K562 (cell line): ENCODE measurements around the gene ABCB9. TPM values are rescaled to one million over a fixed set of nuclear protein-coding genes. Genes with fewer than 3 reads are reported as not detected.

Source experiments
- ESRRB ChIP-seq: fragments of 250-450 bp; sonication (Bioruptor Pico); IDR thresholded peaks from 2 replicates; pipeline ENCODE4 v1.5.0; 2020; ENCODE audit warnings: mild to moderate bottlenecking, moderate library complexity, borderline replicate concordance
- FOXM1 ChIP-seq, 2 experiments: fragments of 450-650 bp in 1 of 2; sonication (generic) in 1 of 2; formaldehyde crosslinking in 1 of 2; IDR thresholded peaks; 2 replicates each; pipeline versions ENCODE4 v1.6.1 to v1.9.0; 2017 to 2022; ENCODE audit warnings: low read depth in 2 of 2, mild to moderate bottlenecking in 2 of 2, missing genetic modification reagents in 1 of 2, moderate library complexity in 1 of 2
- HMG20B ChIP-seq: fragments of 250-450 bp; sonication (Bioruptor Pico); IDR thresholded peaks from 2 replicates; pipeline ENCODE4 v1.5.0; 2021; ENCODE audit warnings: mild to moderate bottlenecking
- NFYB ChIP-seq: IDR thresholded peaks from 2 replicates; pipeline ENCODE4 v1.6.1; 2011; ENCODE audit warnings: mild to moderate bottlenecking, moderate library complexity; ENCODE audit not compliant: insufficient read length; ENCODE audit errors: extremely low read depth
- RNF219 ChIP-seq: fragments of 250-450 bp; sonication (Bioruptor Pico); IDR thresholded peaks from 2 replicates; pipeline ENCODE4 v1.5.0; 2022; ENCODE audit warnings: mild to moderate bottlenecking
- ZNF184 ChIP-seq: sonication (generic); formaldehyde crosslinking; IDR thresholded peaks from 2 replicates; pipeline ENCODE4 v1.5.0; 2020; ENCODE audit warnings: missing genetic modification reagents
- ZNF41 ChIP-seq: fragments of 250-450 bp; sonication (Bioruptor Pico); conservative IDR thresholded peaks from 2 replicates; pipeline ENCODE4 v1.4.0; 2020; ENCODE audit warnings: mild to moderate bottlenecking
- ZNF444 ChIP-seq: fragments of 250-450 bp; sonication (Bioruptor Pico); IDR thresholded peaks from 2 replicates; pipeline ENCODE4 v1.4.0; 2020; ENCODE audit warnings: mild to moderate bottlenecking, moderate library complexity
- ZNF644 ChIP-seq: fragments of 200-800 bp; sonication (Bioruptor generic); IDR thresholded peaks from 2 replicates; pipeline ENCODE4 v1.6.1; 2016; ENCODE audit warnings: low read depth, missing genetic modification characterization, missing compliant biosample characterization
- polyA plus RNA-seq, 8 experiments: library from polyadenylated mRNA; depleted of rRNA in 4 of 8; stranded (reverse) in 5 of 8; unstranded in 3 of 8; fragments of >200 nt; fragmentation: Nextera tagmentation in 2 of 8; fragmentation: Illumina TruSeq in 1 of 8; extraction: Ambion mirVana in 2 of 8; extraction: Trizol in 1 of 8; gene quantifications; 2 replicates each; pipeline versions ENCODE4 v1.2.1 to v1.2.3, GENCODE V29; 2011 to 2014; ENCODE audit warnings: inconsistent platforms in 1 of 8, missing spikeins in 1 of 8
- total RNA-seq, 7 experiments: library from RNA; depleted of rRNA in 6 of 7; stranded (reverse); fragments of >200 nt in 6 of 7; fragmentation: Illumina TruSeq in 2 of 7; extraction: Trizol in 2 of 7; gene quantifications; 2 replicates each; pipeline versions ENCODE4 v1.2.1 to v1.2.3, GENCODE V29; 2011 to 2021; ENCODE audit warnings: low replicate concordance in 1 of 7
- TF ChIP-seq, protein P1 (sequence below): fragments of 200-600 bp; sonication (generic); IDR thresholded peaks from one replicate; pipeline ENCODE4 v1.6.1; 2012; ENCODE audit warnings: mild to moderate bottlenecking, low read depth, low read length, inconsistent platforms
- TF ChIP-seq, protein P2 (sequence below): fragments of 450-650 bp; formaldehyde crosslinking; IDR thresholded peaks from 2 replicates; pipeline ENCODE4 v1.4.0; 2020; ENCODE audit warnings: mild to moderate bottlenecking, moderate library complexity

The ABCB9 gene
- total and polyA plus RNA-seq, 9 of the 15 experiments (the other 6 are each of a cell fraction or from before 2014, with no cell fraction given) = 0.20 to 12.6 (median 6.2) TPM

GRCh38 chr12:122894193-122895121 lies 71.8 kb downstream of the ABCB9 start (continued):
- TF ChIP-seq ESRRB (CRISPR knock-in tag) (no peak), NFYB (no peak), RNF219 (no peak), ZNF444 (CRISPR knock-in tag) (no peak), FOXM1 (IDR thresholded peaks at IDR 0.05; ENCODE audit: low read depth) (no peak), FOXM1 (CRISPR knock-in tag; IDR thresholded peaks at IDR 0.05; ENCODE audit: low read depth) (no peak), HMG20B (no peak), ZNF644 (tag) (no peak), ZNF41 (no peak), ZNF184 (CRISPR knock-in tag) (no peak)
- TF ChIP-seq, protein P1, sequence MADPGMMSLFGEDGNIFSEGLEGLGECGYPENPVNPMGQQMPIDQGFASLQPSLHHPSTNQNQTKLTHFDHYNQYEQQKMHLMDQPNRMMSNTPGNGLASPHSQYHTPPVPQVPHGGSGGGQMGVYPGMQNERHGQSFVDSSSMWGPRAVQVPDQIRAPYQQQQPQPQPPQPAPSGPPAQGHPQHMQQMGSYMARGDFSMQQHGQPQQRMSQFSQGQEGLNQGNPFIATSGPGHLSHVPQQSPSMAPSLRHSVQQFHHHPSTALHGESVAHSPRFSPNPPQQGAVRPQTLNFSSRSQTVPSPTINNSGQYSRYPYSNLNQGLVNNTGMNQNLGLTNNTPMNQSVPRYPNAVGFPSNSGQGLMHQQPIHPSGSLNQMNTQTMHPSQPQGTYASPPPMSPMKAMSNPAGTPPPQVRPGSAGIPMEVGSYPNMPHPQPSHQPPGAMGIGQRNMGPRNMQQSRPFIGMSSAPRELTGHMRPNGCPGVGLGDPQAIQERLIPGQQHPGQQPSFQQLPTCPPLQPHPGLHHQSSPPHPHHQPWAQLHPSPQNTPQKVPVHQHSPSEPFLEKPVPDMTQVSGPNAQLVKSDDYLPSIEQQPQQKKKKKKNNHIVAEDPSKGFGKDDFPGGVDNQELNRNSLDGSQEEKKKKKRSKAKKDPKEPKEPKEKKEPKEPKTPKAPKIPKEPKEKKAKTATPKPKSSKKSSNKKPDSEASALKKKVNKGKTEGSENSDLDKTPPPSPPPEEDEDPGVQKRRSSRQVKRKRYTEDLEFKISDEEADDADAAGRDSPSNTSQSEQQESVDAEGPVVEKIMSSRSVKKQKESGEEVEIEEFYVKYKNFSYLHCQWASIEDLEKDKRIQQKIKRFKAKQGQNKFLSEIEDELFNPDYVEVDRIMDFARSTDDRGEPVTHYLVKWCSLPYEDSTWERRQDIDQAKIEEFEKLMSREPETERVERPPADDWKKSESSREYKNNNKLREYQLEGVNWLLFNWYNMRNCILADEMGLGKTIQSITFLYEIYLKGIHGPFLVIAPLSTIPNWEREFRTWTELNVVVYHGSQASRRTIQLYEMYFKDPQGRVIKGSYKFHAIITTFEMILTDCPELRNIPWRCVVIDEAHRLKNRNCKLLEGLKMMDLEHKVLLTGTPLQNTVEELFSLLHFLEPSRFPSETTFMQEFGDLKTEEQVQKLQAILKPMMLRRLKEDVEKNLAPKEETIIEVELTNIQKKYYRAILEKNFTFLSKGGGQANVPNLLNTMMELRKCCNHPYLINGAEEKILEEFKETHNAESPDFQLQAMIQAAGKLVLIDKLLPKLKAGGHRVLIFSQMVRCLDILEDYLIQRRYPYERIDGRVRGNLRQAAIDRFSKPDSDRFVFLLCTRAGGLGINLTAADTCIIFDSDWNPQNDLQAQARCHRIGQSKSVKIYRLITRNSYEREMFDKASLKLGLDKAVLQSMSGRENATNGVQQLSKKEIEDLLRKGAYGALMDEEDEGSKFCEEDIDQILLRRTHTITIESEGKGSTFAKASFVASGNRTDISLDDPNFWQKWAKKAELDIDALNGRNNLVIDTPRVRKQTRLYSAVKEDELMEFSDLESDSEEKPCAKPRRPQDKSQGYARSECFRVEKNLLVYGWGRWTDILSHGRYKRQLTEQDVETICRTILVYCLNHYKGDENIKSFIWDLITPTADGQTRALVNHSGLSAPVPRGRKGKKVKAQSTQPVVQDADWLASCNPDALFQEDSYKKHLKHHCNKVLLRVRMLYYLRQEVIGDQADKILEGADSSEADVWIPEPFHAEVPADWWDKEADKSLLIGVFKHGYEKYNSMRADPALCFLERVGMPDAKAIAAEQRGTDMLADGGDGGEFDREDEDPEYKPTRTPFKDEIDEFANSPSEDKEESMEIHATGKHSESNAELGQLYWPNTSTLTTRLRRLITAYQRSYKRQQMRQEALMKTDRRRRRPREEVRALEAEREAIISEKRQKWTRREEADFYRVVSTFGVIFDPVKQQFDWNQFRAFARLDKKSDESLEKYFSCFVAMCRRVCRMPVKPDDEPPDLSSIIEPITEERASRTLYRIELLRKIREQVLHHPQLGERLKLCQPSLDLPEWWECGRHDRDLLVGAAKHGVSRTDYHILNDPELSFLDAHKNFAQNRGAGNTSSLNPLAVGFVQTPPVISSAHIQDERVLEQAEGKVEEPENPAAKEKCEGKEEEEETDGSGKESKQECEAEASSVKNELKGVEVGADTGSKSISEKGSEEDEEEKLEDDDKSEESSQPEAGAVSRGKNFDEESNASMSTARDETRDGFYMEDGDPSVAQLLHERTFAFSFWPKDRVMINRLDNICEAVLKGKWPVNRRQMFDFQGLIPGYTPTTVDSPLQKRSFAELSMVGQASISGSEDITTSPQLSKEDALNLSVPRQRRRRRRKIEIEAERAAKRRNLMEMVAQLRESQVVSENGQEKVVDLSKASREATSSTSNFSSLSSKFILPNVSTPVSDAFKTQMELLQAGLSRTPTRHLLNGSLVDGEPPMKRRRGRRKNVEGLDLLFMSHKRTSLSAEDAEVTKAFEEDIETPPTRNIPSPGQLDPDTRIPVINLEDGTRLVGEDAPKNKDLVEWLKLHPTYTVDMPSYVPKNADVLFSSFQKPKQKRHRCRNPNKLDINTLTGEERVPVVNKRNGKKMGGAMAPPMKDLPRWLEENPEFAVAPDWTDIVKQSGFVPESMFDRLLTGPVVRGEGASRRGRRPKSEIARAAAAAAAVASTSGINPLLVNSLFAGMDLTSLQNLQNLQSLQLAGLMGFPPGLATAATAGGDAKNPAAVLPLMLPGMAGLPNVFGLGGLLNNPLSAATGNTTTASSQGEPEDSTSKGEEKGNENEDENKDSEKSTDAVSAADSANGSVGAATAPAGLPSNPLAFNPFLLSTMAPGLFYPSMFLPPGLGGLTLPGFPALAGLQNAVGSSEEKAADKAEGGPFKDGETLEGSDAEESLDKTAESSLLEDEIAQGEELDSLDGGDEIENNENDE = no peak
- TF ChIP-seq, protein P2, sequence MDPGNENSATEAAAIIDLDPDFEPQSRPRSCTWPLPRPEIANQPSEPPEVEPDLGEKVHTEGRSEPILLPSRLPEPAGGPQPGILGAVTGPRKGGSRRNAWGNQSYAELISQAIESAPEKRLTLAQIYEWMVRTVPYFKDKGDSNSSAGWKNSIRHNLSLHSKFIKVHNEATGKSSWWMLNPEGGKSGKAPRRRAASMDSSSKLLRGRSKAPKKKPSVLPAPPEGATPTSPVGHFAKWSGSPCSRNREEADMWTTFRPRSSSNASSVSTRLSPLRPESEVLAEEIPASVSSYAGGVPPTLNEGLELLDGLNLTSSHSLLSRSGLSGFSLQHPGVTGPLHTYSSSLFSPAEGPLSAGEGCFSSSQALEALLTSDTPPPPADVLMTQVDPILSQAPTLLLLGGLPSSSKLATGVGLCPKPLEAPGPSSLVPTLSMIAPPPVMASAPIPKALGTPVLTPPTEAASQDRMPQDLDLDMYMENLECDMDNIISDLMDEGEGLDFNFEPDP (CRISPR knock-in tag) = no peak
